ENCODE measurements around the gene NAXD.
"Not testable (repeated sequence)": the region's sequence is repeated elsewhere in the genome, so short reads cannot be mapped to it uniquely, and the experiment has no call there.

The NAXD gene

DNA sequence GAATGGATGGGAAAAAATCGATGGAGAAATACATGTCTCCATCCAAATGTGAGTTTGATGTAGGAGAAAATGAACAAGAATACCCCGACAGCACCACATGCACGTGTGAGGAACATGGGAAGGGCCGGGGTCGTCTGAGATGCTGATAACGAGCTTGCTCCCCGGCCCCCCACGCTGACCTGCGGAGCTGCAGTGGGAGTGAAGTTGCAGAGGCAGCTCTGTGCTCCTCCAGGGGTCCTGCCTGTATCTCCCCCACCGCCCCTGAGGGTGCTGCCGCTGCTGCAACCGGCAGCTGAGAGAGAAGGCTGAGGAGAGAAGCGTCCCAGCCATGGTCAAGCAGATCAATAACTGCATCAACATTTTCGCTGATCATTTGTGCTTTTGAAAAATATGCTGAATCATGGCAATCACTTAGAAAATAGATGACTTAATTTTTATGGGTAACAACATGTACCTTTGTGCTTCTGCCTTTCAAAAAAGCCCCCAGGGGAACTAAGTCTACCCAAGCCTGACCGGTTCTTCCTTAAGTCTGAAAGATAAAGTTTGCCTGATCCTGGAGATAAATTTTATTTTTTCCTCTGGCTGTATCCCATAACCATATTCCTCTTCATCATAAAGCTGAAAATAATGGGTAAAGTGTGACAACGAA, 18.2 kb upstream of the NAXD start:
- DNase-seq, result no peak

GRCh38 chr13:110600261-110600819, 15.0 kb upstream of the NAXD start:
- no peak for DNase-seq

GRCh38 chr13:110600980-110601379, 14.4 kb upstream of the NAXD start:
- DNase-seq, result no peak

GRCh38 chr13:110605132-110605531, 10.2 kb upstream of the NAXD start:
- no peak for DNase-seq

GRCh38 chr13:110606281-110606680, 9.1 kb upstream of the NAXD start:
- not testable (repeated sequence) for DNase-seq

DNA sequence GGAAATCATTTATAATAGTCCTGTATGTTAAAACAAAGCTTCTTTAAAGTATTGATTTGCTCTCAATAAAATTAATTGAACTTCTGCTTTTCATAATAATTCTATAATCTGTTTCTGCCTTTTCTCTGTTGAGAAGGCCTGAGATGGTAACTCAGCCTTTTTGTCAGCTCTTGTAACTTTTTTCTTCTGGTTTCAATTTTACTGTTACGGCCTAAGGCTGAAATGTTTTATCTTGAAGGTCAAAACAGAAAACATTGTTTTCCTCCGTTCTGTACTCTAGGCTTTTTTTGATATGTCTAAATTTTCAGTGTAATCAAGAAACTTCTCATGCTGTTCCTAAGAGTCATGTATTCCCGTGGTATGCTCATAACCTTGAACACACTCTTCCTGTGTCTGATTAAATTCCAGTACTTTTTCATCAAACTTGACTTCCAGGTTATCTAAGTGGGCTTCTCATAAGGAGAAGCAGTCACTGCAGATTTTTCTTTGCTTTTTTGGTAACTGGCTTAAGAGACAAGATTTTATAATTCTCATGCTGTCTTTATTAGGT, 7.6 kb upstream of the NAXD start:
- DNase-seq, result no peak

DNA sequence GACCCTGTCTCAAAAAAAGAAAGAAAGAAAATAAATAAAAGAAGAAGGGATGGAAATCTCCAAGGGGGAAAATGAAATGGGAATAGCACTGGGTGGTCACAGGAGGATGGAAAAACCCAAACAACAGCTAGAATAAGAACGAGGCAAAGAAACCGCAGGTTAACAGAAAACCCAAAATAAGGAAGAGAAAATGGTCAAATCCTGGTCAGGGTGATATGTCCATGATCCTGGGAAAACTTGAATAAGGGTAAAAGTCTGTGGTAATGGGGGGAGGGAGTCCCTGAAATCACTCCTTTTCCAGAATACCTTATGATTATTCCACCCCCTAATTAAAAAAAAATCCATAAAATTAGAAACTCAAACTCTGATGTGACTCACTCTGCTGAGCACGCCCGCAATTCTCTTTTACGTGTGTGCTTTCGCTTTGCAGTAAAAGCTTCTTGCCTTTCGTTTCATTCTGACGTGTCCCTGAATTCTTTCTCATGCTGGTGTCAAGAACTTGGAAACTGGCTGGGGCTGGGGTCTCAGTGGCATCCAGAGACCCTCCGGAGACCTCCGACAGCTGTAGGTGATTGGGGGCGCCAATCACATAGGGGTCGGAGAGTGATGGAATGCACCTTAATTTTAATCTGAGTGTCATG, 4.3 kb upstream of the NAXD start:
- no peak for DNase-seq

DNA sequence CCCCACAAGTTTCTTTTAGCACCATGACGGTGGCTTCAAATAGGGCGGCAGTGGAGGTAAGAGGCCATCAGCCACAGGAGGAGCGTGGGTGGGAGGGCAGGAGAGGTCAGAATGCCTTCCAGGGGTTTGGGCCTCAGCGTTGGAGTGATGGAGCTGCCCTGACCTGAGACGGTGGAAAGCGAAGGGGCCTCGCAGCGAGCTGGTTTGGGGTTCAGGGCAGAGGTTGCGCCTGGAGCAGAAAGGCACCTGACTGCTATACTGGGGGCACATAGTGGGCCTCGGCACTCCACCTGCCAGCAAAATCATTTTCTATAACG, 382 bp upstream of the NAXD start:
- no peak for DNase-seq

DNA sequence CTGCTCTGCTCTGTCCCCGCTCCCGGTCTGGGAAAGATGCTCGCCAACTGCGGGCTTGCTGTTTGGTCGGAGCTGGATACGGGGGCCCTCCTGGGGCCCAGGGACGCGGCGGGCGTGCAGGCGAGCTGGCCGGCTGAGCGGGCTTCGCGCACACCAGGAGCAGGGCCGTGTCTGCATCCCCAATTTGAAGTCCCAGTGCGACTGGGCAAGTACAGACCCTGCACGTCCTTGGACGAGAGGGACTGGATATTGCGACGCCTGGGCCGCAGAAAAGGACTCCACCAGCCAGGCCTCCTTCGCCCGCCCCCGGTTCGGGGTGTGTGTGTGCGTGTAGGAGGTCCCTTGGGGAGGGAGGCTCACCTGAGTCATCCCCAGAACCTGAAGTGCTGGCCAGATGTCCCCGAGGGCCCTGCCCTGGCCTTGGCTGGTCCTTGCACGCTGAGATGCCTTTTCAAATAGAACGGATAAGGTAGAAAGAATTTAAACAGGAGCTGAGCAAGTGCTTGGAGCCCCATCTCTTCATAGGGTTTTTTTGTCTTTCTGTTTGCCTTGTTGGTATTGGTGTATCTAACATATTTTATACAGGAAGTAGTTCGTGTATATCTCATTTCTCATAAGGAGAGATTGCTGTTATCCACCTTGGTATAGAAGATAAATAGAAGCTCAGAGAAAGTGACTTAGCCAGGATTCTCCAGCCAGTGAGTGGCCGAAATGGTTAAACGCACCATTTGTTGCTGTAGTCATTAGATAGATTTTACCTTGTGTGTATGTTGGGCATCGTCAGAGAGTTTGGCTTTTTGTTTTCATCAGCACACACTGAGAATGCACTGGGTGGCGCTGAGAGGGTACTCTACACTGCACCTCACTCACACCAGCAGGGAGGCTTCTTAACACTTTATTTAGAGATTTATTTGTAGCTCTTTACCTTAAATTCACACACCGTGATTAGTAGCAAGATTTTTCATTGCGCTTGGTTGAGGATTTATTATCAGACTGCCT, 1.1 kb downstream of the NAXD start:
- DNase-seq, result no peak

DNA sequence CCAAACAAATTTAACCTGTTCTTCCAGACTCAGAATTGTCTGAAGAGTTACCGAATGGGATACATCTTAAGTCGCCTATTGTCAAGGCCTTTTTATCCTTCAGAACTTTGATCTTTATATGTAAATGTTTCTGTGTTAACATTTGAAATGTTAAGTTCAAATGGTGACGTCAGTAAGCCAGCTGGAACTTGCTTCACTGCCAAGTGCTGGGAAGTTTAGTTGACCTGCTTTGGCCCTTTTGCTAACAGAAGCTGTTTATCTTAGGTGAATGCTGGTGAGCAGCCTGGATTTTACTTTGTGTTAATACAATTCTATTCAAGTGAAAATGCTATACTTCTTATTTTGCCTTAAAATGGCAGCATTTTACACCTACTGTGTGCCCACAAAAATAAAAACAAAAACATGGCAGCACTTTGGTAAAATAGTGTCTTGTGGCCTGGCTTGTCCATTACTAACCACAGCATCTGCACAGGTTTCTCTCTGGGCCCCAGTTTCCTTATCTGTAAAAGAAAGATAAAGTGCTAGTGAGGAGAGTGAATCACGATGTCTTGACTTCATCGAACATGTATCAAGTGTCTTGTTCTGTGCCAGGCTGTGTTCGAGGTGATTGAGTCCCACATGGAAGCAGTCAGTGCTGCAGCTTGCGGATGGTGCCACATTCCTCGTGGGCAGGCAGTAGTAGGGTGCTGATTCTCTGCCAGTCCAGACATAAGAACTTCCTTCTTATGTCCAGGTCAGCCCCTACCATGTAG, 2.2 kb downstream of the NAXD start:
- DNase-seq, result no peak

GRCh38 chr13:110618167-110618566, 2.8 kb downstream of the NAXD start:
- no peak for DNase-seq

DNA sequence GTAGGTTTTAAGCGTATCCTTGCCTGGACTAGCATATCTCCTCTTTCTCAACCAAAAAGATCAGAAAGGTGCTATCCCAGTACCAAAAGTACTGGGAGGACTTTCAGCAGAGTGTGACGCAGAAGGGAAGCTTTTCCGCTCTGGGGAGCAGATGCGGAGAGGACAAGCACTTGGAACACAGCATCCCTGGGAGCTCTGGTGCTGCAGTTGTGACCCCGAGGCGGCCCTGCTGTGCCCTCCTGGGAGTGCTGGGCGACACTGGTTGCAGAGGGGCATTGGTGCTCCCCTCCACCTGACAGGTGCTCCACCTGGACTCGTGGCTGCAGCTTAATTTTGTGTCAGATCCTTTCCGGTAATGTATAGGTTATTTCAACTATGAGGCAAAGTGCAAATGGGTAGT, 3.4 kb downstream of the NAXD start:
- no peak for DNase-seq

GRCh38 chr13:110620596-110620995, 5.3 kb downstream of the NAXD start:
- no peak for DNase-seq

- no peak for DNase-seq
Measured at GRCh38 chr13:110624766-110625756, 9.7 kb downstream of the NAXD start.

DNA sequence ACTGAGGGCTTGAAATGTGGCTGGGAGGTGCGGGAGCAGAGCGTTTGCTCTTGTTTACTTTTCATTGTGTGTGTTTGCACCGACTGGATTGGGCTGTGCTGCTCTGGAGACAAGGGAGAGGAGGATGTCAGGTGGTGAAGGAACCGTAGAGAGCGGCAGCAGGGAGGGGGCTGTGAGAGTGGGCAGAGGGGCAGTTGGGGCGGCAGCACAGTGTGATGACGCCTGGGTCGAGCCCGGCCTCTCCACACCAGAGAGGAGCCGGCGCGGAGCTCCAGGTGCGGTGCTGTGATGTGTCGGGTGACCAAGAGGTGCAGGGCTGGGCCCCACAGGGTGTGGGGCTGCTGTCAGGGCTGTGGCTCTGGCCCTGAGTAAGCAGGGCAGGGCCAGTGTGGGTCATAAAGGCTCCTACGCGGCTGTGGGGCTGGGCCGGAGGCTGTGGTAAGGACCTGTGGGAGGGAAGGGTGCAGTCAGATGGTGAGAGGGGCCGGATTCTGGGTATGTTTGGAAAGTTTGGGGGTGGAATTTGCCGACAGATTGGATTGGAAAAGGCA, 10.5 kb downstream of the NAXD start:
- DNase-seq, result no peak

DNA sequence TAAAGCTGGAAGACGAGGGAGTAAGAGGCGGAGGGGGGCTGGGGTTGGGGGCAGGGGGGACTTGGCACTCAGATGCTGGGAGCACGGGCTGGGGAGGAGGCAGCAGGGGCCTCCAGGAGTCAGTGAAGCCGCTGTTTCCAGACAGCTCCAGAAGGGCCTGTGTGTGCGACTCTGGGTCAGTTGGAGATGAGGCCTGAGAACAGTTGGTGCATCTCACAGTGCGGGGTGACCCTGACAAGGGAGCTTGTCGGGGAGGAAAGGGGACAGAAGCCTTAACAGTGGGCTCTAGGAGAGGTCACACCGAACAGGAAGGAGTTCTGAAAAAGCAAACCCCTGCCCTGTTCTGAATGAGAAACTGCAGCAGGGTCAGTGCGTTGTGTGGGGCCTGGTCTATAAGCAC, 11.2 kb downstream of the NAXD start:
- DNase-seq, result no peak

DNA sequence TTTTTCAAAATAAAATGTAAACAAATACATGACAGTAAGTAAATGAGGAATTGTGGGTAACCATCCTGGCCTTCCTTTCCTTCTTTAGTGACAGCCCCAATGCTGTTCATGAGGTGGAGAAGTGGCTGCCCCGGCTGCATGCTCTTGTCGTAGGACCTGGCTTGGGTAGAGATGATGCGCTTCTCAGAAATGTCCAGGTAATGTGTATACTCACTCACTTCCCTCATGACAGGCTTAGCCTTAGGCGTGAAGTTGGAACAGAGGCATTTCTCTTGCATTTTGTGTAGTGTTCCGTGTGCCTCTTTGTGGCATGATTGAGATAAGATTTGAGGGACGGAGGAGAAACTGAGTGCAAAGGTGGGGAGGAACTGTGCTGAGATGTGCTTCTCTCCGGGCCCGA, 12.0 kb downstream of the NAXD start:
- no peak for DNase-seq

- DNase-seq, result no peak
Measured at GRCh38 chr13:110627761-110628476, 12.6 kb downstream of the NAXD start.

DNA sequence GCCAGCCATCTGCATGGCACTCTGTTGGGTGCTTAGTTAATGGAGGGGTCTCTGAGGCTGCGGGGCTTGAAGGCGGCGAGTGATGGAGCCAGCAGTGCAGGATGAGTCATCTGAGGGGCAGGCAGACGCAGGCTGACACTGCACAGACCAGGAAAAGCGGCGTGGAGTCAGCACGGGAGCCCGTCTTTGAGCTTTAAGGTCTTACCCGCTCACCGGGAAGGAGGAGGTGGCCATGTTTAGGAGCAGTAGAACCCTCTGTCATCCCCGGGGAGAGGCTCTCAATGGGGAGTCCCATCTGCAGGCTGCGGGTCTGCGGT, 13.1 kb downstream of the NAXD start:
- no peak for DNase-seq

GRCh38 chr13:110628952-110629701, 13.8 kb downstream of the NAXD start:
- DNase-seq, result no peak
